Testis (tissue), 3 donors: Measurements from ENCODE around the gene SLC22A16. TPM values are rescaled to one million over a fixed set of nuclear protein-coding genes. Genes with fewer than 3 reads are reported as not detected.

Experiments
- DNase-seq: peaks from one replicate; pipeline ENCODE4 v3.0.0-alpha.2; 2019
- H3K27ac ChIP-seq, 2 donors: fragments of 200-600 bp; sonication (generic); one replicate each; pipeline ENCODE4 v1.5.1; 2019
- H3K27me3 ChIP-seq: fragments of 200-600 bp; sonication (generic); one replicate; pipeline ENCODE4 v1.5.1; 2019
- H3K36me3 ChIP-seq: fragments of 200-600 bp; sonication (generic); one replicate; pipeline ENCODE4 v1.5.1; 2017; ENCODE audit warnings: low read depth; ENCODE audit errors: missing control alignments
- H3K4me1 ChIP-seq: fragments of 200-600 bp; sonication (generic); one replicate; pipeline ENCODE4 v1.5.1; 2019
- H3K4me3 ChIP-seq, 2 donors: fragments of 200-600 bp; sonication (generic); one replicate each; pipeline ENCODE4 v1.5.1; 2017 to 2019
- H3K9me3 ChIP-seq: fragments of 200-600 bp; sonication (generic); one replicate; pipeline ENCODE4 v1.5.1; 2017
- CTCF ChIP-seq, 3 experiments: fragments of 450-650 bp in 2 of 3; fragments of 200-600 bp in 1 of 3; sonication (generic) in 1 of 3; IDR thresholded peaks; one replicate each; pipeline ENCODE4 v1.5.1; 2016 to 2019; ENCODE audit warnings: antibody characterized with exemption in 3 of 3, mild to moderate bottlenecking in 2 of 3, moderate library complexity in 1 of 3
- POLR2A ChIP-seq: fragments of 450-650 bp; IDR thresholded peaks from one replicate; pipeline ENCODE4 v1.6.1; 2017; ENCODE audit warnings: antibody characterized with exemption, mild to moderate bottlenecking, moderate library complexity
- WGBS, 2 donors: methylation state at CpG; one replicate each; pipeline ENCODE4 v1.1.5; 2018; 5-methylcytosine and 5-hydroxymethylcytosine counted together
- intact Hi-C: fragments of 100-400 bp; cut with DNase I; formaldehyde crosslinking; loops from one replicate; pipeline ENCODE4 v1.15.1; 2023; ENCODE audit warnings: low total_unique reads
- polyA plus RNA-seq: library from polyadenylated mRNA; stranded (reverse); fragments of 350-450 nt; fragmentation: Illumina TruSeq; extraction: RNeasy Lipid Tissue Mini Kit (QIAGEN cat#74804); gene quantifications from one replicate; pipeline ENCODE4 v1.2.3, GENCODE V29; 2014; ENCODE audit warnings: low read depth, low replicate concordance; ENCODE audit not compliant: insufficient read depth
- total RNA-seq, 2 donors: library from RNA; depleted of rRNA; stranded (reverse); fragments of >200 nt; gene quantifications; one replicate each; pipeline ENCODE4 v1.2.3, GENCODE V29; 2016

SLC22A16 gene
- total and polyA plus RNA-seq, 3 donors from 2014 or later = 17.2 to 49.5 (median 25.0) TPM

GRCh38 chr6:110422444-110422822 is 54.0 kb downstream of the SLC22A16 start:
- Histone ChIP-seq H3K4me1 (no peaks in the 10 kb centered on the region), H3K27ac (no peak overlapping the region), H3K27me3 (no peaks in the 10 kb centered on the region), H3K9me3 (no peaks in the 10 kb centered on the region), H3K4me3 (no peak overlapping the region), H3K36me3 (no peaks in the 10 kb centered on the region)
- no peak for DNase-seq
- intact Hi-C loops = no loop called here
- no peak for TF ChIP-seq POLR2A
- no peak for TF ChIP-seq CTCF (IDR thresholded peaks at IDR 0.05)

GRCh38 chr6:110421749-110422443 is 54.5 kb downstream of the SLC22A16 start:
- intact Hi-C loops = no loop called here
- no peak overlapping the region for H3K4me3 ChIP-seq
- no peaks in the 10 kb centered on the region for H3K9me3 ChIP-seq
- WGBS, 2 donors = 65 to 88% methylated on average over 4 of the region's 4 CpGs
- no peaks in the 10 kb centered on the region for H3K4me1 ChIP-seq
- no peak for DNase-seq
- no peaks in the 10 kb centered on the region for H3K27me3 ChIP-seq
- no peak for TF ChIP-seq CTCF (IDR thresholded peaks at IDR 0.05)
- TF ChIP-seq POLR2A = no peak
- H3K36me3 ChIP-seq = no peaks in the 10 kb centered on the region
- H3K27ac ChIP-seq = no peak overlapping the region

- DNase-seq = no peak
- no peaks in the 10 kb centered on the region for H3K9me3 ChIP-seq
- no peak overlapping the region for H3K4me3 ChIP-seq
- no peak overlapping the region for H3K27ac ChIP-seq
- whole genome bisulfite sequencing, 2 donors = 81 to 84% methylated on average over 5 to 6 of the region's 6 CpGs
- no peaks in the 10 kb centered on the region for H3K27me3 ChIP-seq
- intact Hi-C loops = no loop called here
- H3K36me3 ChIP-seq = no peaks in the 10 kb centered on the region
- TF ChIP-seq CTCF (IDR thresholded peaks at IDR 0.05) (no peak), POLR2A (no peak)
- H3K4me1 ChIP-seq = no peaks in the 10 kb centered on the region
These were observed 57.2 kb downstream of the SLC22A16 start for GRCh38 chr6:110419028-110419739.

GRCh38 chr6:110418594-110418993 is 57.8 kb downstream of the SLC22A16 start:
- TF ChIP-seq CTCF (IDR thresholded peaks at IDR 0.05) (no peak), POLR2A (no peak)
- Histone ChIP-seq H3K27ac (no peak overlapping the region), H3K4me1 (no peaks in the 10 kb centered on the region), H3K4me3 (no peak overlapping the region), H3K27me3 (no peaks in the 10 kb centered on the region), H3K36me3 (no peaks in the 10 kb centered on the region), H3K9me3 (no peaks in the 10 kb centered on the region)
- intact Hi-C loops = no loop called here
- WGBS, 2 donors = 80 to 85% methylated on average over 3 of the region's 3 CpGs
- no peak for DNase-seq
